Measurements from ENCODE around the gene TAS2R38.

The TAS2R38 gene

GRCh38 chr7:141930211-141930610 lies 43.4 kb downstream of the TAS2R38 start:
- no peak overlapping the region for H3K4me3 ChIP-seq (ENCODE audit: low read depth in 1 of 2, low read length in 1 of 2)
- peak overlapping the region; percentile 78 for H3K27ac ChIP-seq
- H3K9me3 ChIP-seq = no peaks in the 10 kb centered on the region
- peaks cover 1% of the 10 kb centered on the region for H3K36me3 ChIP-seq
- H3K4me1 ChIP-seq (ENCODE audit: control insufficient read depth in 1 of 2, insufficient read depth in 1 of 2, low read depth in 1 of 2, low read length in 1 of 2) = peaks cover 28 to 30% of the 10 kb centered on the region in 2 experiments
- no peak for TF ChIP-seq CTCF (IDR thresholded peaks at IDR 0.05)
- no peaks in the 10 kb centered on the region for H3K27me3 ChIP-seq

GRCh38 chr7:141928845-141929195 lies 44.8 kb downstream of the TAS2R38 start:
- Histone ChIP-seq H3K4me3 (ENCODE audit: low read depth in 1 of 2, low read length in 1 of 2) (peak overlapping the region in 1 of 2 experiments; percentile 25), H3K27ac (peak overlapping the region; percentile 78), H3K27me3 (no peaks in the 10 kb centered on the region), H3K36me3 (no peaks in the 10 kb centered on the region), H3K9me3 (no peaks in the 10 kb centered on the region), H3K4me1 (ENCODE audit: control insufficient read depth in 1 of 2, insufficient read depth in 1 of 2, low read depth in 1 of 2, low read length in 1 of 2) (peaks cover 28 to 30% of the 10 kb centered on the region in 2 experiments)
- TF ChIP-seq CTCF (IDR thresholded peaks at IDR 0.05) = no peak

GRCh38 chr7:141928146-141928844 lies 45.3 kb downstream of the TAS2R38 start:
- Histone ChIP-seq H3K9me3 (no peaks in the 10 kb centered on the region), H3K4me1 (ENCODE audit: control insufficient read depth in 1 of 2, insufficient read depth in 1 of 2, low read depth in 1 of 2, low read length in 1 of 2) (peaks cover 28 to 30% of the 10 kb centered on the region in 2 experiments), H3K4me3 (ENCODE audit: low read depth in 1 of 2, low read length in 1 of 2) (peak overlapping the region; percentile 18 to 25), H3K27me3 (no peaks in the 10 kb centered on the region), H3K36me3 (no peaks in the 10 kb centered on the region), H3K27ac (peak overlapping the region; percentile 78)
- no peak for TF ChIP-seq CTCF (IDR thresholded peaks at IDR 0.05)
